IPS-11a (cell line): ENCODE results near the gene TTC38.

Source experiments
- H3K4me3 ChIP-seq: one replicate; pipeline ENCODE4 v1.5.1; 2013; ENCODE audit warnings: low read depth, low read length, control low read depth

Gene TTC38

DNA sequence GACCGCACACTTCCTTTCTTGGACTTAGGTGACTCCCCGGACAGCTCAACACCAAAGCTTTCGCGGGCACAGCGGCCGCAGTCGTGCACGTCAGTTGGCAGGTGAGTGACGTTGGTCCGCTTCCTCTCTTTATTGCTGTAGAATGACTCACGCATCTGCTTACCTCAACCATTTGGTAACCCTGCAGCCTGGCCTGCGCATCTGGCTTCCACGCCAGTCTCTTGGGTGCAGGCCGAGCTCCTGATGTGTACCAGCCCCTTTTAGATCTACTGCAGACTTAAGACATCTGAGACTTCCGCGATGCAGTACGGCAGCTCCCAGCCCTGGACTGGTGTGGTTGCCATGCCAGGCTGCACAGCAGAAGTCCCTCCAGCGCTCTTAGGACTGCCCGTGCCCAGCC lies 55.4 kb downstream of the TTC38 start:
- H3K4me3 ChIP-seq = no peak overlapping the region

DNA sequence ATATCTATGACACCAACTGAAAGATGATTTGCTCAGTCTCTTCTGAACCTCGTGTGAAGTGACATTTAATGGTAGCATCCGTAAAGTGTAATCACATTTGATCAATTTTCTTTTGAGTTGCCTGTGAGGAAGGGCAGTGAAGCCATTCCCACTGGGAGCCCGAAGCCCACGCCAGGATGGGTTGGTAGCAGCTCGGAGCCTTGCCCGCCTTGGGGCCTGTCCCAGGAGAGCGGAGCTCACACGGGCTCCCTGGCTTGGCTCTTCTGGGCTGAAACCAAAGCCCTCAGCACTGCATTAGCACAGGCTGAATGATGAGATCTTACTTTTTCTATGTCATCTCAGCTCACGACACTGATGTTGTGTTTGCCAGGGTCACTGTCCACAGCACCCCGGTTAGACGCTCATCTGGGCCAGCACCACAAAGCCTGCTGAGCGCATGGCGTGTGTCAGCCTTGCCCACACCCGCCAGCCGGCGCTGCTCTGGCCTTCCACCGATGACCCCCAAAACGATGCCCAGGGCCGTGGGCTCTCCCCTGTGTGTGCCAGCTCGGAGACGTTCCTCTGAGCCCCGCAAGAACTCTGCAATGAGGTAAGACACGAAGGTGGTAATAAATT lies 58.4 kb downstream of the TTC38 start:
- no peak overlapping the region for H3K4me3 ChIP-seq

DNA sequence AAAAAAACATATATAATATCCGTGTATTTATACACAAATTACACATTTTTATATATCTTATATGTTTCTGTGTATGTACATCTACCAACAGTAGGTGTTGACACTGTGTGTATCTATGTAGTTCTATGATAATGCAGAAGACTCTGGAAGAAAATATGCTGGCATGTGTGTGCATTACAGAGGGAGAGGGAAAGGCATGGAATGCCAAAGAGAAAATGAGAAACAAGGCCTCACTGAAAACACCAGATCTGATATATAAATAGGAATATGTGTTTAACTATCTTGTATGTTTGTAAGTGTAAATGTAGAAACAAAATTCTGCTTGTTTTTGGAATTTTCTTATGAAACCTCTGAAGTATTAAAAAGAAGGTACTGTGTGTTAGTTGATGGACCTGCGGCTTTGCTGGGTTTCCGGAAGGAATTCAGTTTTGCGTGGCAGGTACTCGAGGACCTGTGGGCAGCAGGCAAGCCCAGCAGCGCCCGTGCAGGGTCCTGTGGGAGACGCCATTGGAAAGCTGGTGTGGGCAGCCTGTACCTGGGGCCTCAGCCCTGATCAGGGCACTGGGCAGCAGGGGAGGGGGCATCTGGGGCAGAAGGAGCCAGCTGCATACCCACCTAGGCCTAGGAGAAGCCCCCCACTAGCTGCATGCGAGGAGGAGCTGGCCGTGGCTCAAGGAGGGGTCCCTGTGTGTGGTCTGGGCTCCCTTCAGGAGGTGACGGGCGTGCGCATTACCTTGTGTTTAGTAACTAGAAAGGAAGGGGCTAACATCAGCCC lies 60.1 kb downstream of the TTC38 start:
- no peak overlapping the region for H3K4me3 ChIP-seq

DNA sequence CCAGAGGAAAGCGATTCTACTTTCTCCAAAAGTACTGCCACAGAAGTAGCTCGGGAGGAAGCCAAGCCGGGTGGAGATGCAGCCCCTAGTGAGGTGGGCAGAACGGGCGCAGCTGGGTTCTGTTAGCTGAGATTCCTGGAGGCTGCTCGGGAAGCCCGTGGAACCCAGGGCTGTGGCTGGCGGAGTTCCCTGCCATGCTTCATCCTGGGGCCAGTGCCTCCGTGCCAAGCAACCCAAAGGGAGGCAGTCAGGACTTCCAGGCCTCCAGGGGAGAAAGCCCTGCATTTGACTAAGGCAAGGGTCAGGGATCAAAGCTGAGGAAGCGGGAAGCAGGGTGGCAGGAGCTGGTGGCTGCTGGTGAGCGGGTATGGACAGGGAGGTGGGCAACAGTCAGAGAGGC lies 61.0 kb downstream of the TTC38 start:
- no peak overlapping the region for H3K4me3 ChIP-seq

DNA sequence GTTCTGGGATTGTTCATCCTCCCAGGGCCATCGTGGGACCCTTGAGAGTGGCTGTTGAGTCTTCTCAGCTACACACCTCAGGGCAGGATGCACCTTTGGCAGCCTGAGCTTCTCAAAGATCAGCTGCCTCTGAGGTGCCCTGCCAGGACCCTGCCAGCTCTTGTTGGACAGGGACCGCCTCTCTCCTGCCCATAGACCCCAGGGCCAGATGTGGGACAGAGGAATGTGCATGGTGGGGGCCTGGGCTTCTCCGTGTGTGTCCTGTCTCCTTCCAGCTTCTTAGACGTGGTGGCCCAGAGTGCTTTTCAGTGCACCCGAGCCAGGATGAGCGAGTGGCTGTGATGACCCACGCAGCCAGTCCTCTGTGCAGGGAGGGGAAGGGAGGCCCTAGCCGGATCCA lies 61.8 kb downstream of the TTC38 start:
- no peak overlapping the region for H3K4me3 ChIP-seq

DNA sequence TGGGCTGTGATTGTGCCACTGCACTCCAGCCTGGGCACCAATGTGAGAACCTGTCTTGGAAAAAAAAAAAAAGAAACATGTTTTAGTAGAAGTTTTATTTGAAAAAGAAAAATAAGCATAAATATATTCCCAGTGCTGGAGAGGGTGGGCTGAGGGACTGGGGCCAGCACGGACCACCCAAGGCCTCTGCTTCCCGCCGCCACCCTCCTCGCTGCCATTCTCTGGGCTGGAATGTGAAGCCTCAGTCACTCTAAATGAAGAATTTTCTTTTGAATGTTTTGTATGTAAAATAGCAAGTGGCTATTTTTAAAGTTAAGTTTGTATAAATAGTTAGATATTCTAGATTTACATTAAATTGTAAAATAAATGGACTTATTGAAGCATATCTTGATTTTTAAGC lies 62.6 kb downstream of the TTC38 start:
- H3K4me3 ChIP-seq = no peak overlapping the region

DNA sequence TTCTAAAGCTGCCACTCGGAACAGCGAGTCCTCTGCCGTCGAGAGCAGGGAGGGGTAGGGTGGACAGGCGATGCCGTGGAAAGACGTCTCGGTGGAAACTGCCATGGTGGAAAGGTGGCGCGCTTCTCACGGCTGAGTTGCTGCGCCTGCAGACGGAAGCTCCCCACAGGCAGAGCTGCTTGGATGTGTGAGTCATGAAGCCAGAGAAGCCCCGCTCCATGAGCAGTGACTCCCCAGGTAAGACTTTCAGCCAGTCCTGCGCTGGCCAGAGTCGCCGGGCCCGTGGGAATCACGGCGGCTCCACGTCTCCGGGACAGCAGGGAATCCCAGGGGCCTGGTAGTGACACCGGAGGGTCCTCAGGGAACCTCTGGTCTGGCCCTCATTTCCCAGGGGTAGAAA lies 63.7 kb downstream of the TTC38 start:
- H3K4me3 ChIP-seq = no peak overlapping the region

DNA sequence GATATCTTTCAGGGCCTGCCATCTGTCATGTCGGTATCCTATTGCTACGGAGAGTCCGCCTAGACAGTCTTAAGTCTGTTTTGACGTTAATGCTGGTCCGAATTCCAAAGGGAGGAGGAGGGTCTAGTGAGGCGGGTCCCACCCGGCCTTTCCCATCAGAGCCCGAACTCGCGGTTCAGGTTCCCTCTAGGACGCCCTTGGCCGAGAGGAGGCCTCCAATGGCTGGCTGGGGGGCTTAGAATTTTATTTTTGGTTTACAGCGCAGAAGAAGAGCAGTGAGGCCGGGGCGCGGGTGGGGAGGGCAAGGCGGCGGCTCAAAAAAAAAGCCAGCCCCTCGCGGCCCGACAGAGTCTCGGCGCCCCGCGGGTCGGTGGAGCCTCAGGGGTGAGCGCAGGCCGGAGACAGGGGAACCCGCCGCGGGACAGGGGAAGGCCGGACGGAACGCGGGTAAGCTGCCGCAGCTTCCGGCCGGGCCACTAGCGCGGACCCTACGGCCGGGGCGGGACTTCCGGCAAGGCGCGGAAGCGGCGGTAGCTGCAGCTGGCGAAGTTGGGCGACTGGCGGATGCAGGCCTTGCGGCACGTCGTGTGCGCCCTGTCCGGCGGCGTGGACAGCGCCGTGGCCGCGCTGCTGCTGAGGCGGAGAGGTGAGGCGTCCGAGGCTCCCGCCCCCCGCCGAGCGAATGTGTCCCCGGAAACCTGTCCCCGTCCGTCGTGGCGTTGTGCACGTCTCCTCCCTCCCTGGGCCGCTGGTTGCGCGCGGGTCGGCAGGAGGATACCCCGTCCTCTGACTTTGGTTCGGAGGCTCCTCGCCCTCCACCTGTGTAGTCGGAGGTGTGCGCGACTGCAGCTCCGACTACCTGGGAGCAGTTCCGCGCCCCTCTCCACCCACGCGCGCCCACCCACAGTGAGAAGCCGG lies 67.7 kb downstream of the TTC38 start, which contains the start of gene TRMU:
Gene TRMU (plus strand): TSS at position 514 of the 918 bp plus-strand sequence. CDS start 51 bp downstream, at position 565.
- peak within 1 kb of the TSS; percentile 96 for H3K4me3 ChIP-seq

DNA sequence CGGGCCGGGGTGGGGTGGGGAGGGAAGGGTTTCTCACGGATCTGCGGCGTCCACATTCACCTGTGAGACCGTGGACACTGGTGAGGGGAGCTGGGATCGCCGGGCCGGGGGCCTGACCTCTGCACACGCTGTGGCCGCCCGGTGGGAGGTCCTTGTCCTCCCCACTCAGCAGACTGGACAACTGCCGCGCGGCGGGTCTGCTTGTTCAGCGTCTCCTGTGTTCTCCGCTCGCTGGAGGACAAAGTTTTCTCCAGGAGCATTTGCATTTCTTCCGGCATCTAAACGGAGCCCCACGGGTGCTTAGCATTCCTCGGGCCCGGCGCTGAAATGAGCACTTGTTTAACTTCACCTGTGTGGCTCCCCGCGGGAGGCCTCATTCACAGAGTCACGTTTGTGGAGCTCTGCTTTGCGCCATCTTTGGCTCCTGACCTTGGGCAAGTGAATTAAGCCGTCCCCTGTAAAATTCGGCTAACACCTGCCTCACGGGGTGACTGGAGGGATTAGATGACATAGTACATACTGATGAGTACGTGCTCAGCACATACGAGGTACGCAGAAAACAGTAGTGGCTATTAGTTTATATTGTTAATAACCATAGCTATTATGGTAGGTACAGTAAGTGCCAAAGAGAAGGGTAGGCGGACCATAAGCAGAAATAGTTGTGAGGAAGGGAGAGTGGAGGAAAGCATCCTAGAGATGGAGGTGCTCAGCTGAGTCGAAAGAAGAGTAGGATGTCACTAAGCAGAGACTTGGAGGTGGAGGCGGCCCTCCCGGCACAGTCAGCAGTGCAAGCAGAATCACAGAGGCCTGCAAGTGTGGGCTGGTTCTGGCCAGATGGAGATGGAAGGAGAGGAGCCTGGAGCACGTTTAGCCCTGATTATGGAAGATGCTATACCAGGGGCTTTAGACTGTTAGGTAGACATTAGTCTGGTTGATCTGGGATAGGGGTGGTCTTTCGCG lies 68.6 kb downstream of the TTC38 start:
- H3K4me3 ChIP-seq = peak overlapping the region; percentile 96

DNA sequence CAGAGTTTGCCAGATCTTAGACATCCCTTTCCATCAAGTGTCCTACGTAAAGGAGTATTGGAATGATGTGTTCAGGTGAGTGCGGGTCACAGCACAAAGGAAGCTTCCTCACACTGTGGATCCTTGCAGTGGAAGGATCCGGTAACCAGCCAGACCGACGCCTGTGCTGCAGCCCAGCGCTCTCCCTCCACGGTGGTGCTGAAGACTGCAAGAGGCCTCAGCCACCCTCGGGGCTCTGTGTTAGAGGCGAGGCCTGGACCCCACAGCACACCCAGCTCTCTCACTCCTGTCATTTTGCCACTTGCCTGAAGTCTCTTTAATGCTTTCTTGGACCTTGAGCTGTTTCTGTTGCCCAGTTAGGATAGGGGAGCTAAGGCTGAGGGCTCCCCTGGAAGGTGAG lies 70.1 kb downstream of the TTC38 start:
- H3K4me3 ChIP-seq = no peak overlapping the region

DNA sequence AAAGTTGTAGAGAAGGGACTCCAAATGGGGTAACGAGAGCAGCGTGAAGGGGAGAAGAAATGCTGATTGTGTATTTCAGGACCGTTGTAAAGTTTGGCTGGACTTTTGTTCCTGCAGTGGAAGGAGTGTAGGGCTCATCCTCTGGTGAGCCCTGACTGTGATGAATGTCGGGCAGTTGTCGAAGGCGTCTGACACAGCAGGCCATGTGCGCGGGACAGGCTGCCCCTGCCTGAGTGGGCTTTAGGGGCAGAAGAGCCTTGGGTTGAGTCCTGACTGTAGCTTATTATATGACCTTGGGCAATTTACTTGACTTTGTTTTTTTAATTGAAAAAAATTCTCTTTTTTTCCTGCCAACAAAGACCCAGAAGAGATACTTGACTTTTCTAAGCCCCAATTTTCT lies 70.8 kb downstream of the TTC38 start:
- H3K4me3 ChIP-seq = no peak overlapping the region

DNA sequence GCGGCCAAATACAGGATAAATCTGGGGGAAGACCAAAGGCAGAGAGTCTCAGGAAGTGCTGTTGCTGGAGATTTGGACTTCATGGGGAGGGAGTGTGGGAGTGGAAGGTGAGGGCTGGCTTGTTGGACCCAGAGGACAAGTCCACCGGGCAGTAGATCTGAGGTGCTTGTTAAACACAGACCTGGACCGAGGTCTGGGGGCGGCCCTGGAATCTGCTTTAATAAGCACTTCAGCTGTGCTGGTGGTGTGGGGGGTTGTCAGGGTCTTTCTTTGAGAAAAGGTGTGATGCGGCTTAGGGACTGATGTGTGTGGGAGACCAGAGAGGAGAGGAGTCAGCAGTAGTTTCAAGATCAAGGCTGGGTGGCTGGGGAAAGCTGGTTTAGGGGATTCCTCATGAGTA lies 72.1 kb downstream of the TTC38 start:
- no peak overlapping the region for H3K4me3 ChIP-seq

DNA sequence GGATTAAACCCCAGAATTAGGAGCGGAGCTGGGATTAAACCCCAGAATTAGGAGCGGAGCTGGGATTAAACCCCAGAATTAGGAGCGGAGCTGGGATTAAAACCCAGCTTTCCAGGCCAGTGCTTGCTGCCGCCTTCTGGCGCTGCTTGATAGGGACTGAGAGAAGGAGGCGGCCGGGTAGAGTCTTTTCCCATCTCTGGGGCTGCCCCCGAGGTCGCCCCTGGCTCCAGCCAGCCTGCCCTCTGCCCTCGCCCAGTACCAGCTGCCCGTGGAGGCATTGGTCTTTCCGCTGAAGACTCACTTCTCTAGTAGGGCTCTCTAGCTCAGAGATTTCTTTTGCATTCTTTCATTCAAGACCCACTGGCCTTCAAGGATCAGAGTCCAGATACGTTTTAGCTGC lies 72.9 kb downstream of the TTC38 start:
- H3K4me3 ChIP-seq = no peak overlapping the region
